ENCODE results near the gene CDKAL1. TPM values are rescaled to one million over a fixed set of nuclear protein-coding genes. Genes with fewer than 3 reads are reported as not detected.

Gene CDKAL1
- total RNA-seq, 1 experiment from 2014 or later, result 16.1 TPM

- TF ChIP-seq EZH2 (IDR thresholded peaks at IDR 0.05; ENCODE audit: low read depth), result no peak
- no peak for TF ChIP-seq CTCF (conservative IDR thresholded peaks at IDR 0.05)
- Histone ChIP-seq H2AFZ (no peak overlapping the region), H3K27me3 (ENCODE audit: insufficient read depth, low read depth) (no peaks in the 10 kb centered on the region), H3K27ac (no peak overlapping the region), H3K4me2 (no peak overlapping the region), H3K9me3 (ENCODE audit: insufficient read depth, low read depth) (no peaks in the 10 kb centered on the region), H3K36me3 (ENCODE audit: low read depth) (no peaks in the 10 kb centered on the region), H3K4me3 (no peak overlapping the region), H3K9me2 (ENCODE audit: insufficient read depth) (no peaks in the 10 kb centered on the region), H4K20me1 (ENCODE audit: insufficient read depth) (no peaks in the 10 kb centered on the region), H3K79me2 (ENCODE audit: low read depth) (no peaks in the 10 kb centered on the region), H3F3A (ENCODE audit: insufficient read depth, low read depth) (no peaks in the 10 kb centered on the region), H3K4me1 (replicated peaks; ENCODE audit: insufficient read depth) (no peaks in the 10 kb centered on the region)
- intact Hi-C loops (cut with micrococcal nuclease; ENCODE audit: unreplicated experiment), result no loop called here
- CTCF ChIA-PET, result no interaction called here
- no peak for DNase-seq
- BruUV-seq (replicated peaks), result no TSS peak
- POLR2A ChIA-PET (ENCODE audit: unreplicated experiment), result no interaction called here
These were observed 48.6 kb downstream of the CDKAL1 start for GRCh38 chr6:20582586-20583443.

- TF ChIP-seq EZH2 (IDR thresholded peaks at IDR 0.05; ENCODE audit: low read depth) (no peak), CTCF (conservative IDR thresholded peaks at IDR 0.05) (no peak)
- Histone ChIP-seq H3K9me2 (ENCODE audit: insufficient read depth) (no peaks in the 10 kb centered on the region), H3K4me3 (no peak overlapping the region), H3K9me3 (ENCODE audit: insufficient read depth, low read depth) (no peaks in the 10 kb centered on the region), H3F3A (ENCODE audit: insufficient read depth, low read depth) (no peaks in the 10 kb centered on the region), H3K4me1 (replicated peaks; ENCODE audit: insufficient read depth) (no peaks in the 10 kb centered on the region), H3K27ac (no peak overlapping the region), H3K27me3 (ENCODE audit: insufficient read depth, low read depth) (no peaks in the 10 kb centered on the region), H3K36me3 (ENCODE audit: low read depth) (no peaks in the 10 kb centered on the region), H2AFZ (no peak overlapping the region), H4K20me1 (ENCODE audit: insufficient read depth) (no peaks in the 10 kb centered on the region), H3K4me2 (no peak overlapping the region), H3K79me2 (ENCODE audit: low read depth) (no peaks in the 10 kb centered on the region)
- intact Hi-C loops (cut with micrococcal nuclease; ENCODE audit: unreplicated experiment), result no loop called here
- CTCF ChIA-PET, result interaction anchor here (0.6 kb wide), 1 partner anchor 67 kb away, joined by 4 read pairs; no protein-coding TSS in a partner anchor
- no peak for DNase-seq
- BruUV-seq (replicated peaks), result no TSS peak
- POLR2A ChIA-PET (ENCODE audit: unreplicated experiment), result no interaction called here
These were observed 49.2 kb downstream of the CDKAL1 start for GRCh38 chr6:20583444-20583800.

GRCh38 chr6:20584100-20584731 is 50.0 kb downstream of the CDKAL1 start:
- H3F3A ChIP-seq (ENCODE audit: insufficient read depth, low read depth), result no peaks in the 10 kb centered on the region
- no peaks in the 10 kb centered on the region for H3K36me3 ChIP-seq (ENCODE audit: low read depth)
- H3K4me1 ChIP-seq (replicated peaks; ENCODE audit: insufficient read depth), result no peaks in the 10 kb centered on the region
- H3K79me2 ChIP-seq (ENCODE audit: low read depth), result no peaks in the 10 kb centered on the region
- no peaks in the 10 kb centered on the region for H4K20me1 ChIP-seq (ENCODE audit: insufficient read depth)
- CTCF ChIA-PET, result interaction anchor here (0.6 kb wide), 1 partner anchor 68 kb away, joined by 4 read pairs; no protein-coding TSS in a partner anchor
- H3K4me3 ChIP-seq, result no peak overlapping the region
- H3K27me3 ChIP-seq (ENCODE audit: insufficient read depth, low read depth), result no peaks in the 10 kb centered on the region
- H3K4me2 ChIP-seq, result no peak overlapping the region
- no peak overlapping the region for H3K27ac ChIP-seq
- no peaks in the 10 kb centered on the region for H3K9me2 ChIP-seq (ENCODE audit: insufficient read depth)
- POLR2A ChIA-PET (ENCODE audit: unreplicated experiment), result no interaction called here
- intact Hi-C loops (cut with micrococcal nuclease; ENCODE audit: unreplicated experiment), result no loop called here
- no TSS peak for BruUV-seq (replicated peaks)
- TF ChIP-seq EZH2 (IDR thresholded peaks at IDR 0.05; ENCODE audit: low read depth), result no peak
- H3K9me3 ChIP-seq (ENCODE audit: insufficient read depth, low read depth), result no peaks in the 10 kb centered on the region
- no peak overlapping the region for H2AFZ ChIP-seq
- no peak for DNase-seq
